GM18519 (cell line): Measurements from ENCODE around the gene IL17RB.

ENCODE experiments used
- ATAC-seq: cut with Tn5 transposase; IDR thresholded peaks from one replicate; pipeline ENCODE4 v1.9.1; 2021; ENCODE audit warnings: mild to moderate bottlenecking, moderate library complexity; ENCODE audit not compliant: unreplicated experiment, low FRiP score

Gene IL17RB

DNA sequence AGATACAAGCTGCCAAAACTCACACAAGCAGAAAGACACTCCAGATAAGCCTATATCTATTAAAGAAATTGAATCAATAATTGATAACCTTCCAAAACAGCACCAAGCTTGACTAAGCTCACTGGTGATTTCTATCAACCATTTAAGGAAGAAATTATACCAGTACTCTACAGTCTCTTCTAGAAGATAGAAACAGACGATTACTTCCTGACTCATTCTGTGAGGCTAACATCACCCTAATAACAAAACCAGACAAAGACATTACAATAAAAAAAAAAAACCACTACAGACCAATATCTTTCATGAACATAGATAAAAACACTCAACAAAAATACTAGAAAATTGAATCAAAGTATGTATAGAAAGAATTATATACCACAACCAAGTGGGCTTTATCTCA lies 20.3 kb upstream of the IL17RB start:
- ATAC-seq = no peak

DNA sequence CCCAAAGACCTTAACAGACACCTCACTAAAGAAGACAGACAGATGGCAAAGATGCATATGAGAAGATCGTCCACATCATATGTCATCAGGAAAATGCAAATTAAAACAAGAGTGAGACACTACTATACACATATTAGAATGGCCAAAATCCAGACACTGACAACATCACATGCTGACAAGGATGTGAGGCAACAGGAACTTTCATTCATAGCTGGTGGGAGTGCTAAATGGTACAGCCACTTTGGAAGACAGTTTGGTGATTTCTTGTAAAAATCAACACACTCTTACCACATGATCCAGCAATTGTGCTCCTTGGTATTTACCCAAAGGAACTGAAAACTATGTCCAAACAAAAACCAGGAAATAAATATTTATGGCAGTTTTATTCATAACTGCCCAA lies 17.8 kb upstream of the IL17RB start:
- no peak for ATAC-seq

DNA sequence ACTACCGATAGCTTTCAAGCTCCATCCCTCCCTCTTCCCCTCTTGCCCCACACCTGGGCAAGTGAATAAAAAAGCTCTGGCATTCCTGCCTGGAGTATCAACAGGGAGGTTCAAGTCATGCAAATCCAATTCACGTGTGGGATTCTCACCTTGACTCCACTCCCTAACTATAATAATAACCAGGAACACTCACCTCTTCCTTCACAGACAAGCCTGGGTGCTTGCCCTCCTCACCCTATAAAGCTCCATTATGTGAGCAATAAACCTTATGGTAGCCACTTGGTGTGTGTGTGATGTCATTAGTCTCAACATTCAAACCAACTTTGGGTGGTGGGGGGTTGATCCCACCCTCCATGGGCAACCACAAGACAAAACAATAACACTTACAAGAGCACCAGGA lies 16.8 kb upstream of the IL17RB start:
- no peak for ATAC-seq

- no peak for ATAC-seq
Measured at GRCh38 chr3:53830944-53831343, 15.4 kb upstream of the IL17RB start.

- ATAC-seq = no peak
Measured at GRCh38 chr3:53833053-53833645, 13.2 kb upstream of the IL17RB start.

- no peak for ATAC-seq
Measured at GRCh38 chr3:53833700-53834099, 12.7 kb upstream of the IL17RB start.

GRCh38 chr3:53834429-53835095 lies 11.8 kb upstream of the IL17RB start:
- no peak for ATAC-seq

DNA sequence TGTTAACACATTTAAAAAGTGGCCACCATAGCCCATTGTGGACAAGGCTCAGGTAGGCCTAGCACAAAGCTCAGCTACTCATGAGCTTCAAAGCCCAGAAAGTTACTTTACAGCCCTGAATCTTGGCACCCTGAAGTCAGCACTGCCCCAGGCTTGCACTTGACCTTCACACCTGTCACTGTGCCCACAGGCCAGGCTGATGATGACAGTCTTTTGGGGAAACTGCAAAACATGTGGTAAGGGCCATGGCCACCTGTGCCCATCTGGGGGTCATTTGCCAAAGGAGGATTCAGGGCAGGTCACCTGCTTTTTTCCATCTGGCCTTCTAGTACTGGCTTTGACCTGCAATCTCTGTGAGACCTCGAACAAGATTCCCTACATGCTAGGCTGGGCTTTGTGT lies 11.1 kb upstream of the IL17RB start:
- no peak for ATAC-seq

DNA sequence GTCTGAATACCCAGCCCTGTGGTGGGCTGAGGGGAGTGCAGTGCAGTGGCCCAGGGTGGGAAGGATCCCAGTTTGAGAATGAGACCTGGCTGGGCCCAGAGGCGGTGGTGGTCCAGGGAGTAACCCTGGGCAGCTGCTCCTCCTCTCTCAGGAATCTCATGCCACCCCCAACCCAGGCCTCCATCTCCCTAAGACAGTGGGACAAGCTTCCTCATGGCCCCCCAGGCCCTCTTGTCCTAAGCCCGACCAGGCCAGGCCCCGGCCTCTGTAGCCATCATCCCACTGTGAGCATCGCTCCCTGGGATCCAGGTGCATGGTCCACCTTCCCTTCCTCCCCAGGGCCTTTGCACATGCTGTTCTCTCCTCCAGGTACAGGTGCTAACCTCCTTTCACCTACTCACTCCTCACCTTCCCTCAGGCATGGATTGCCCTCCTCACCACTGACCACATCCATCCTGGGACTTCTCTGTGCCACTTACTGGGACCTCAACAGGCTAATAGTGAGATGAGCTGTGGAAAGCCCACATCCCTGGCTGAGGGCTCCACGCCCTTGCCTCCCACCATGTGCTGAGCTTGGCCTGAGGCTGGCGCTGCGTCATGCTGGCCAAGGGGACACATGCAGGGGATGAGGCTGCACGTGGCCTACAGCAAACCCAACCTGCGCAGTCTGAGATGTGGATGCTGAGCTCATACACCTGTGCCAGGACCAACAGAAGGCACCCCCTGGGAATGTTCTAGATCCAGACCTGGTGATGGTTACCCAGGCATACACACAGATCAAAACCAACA lies 10.1 kb upstream of the IL17RB start:
- no peak for ATAC-seq

DNA sequence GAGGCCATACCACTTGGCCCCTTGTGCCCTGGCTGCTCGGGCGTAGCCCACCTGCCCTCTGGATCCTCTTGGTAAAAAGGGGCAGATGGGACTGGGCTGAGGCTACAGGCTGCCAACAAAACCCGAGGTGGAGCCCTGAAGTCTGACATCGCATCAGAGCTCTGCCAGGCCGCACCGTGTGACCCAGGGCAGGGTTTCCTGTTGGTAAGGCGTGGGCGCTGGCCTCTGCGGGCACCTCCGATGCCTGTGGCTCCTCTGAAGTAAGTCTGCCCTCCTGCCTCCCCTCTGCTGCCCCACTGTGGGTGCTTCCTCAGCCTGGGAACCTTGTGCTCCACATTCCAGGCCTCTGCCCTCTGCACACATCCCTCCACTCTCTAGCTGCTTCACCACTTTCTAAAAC lies 9.0 kb upstream of the IL17RB start:
- ATAC-seq = no peak

DNA sequence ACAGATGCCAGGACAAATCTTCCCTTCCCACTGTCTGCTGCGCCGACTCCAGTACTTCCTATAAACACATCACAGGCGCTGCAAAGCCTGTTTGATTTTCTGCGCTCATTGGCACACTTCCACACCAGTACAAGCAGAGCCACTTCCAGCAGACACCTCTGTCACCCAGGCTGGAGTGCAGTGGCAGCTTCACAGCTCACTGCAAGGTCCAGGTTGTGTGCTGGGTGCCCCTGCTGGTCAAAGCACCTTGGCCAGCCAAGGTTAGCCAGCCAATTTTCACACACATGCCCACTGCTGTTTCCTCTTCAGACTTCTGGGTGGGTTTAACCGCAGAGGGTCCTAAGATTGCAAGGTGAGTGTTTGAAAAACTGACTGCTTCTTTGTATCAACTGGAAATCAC lies 5.1 kb upstream of the IL17RB start:
- ATAC-seq = no peak

DNA sequence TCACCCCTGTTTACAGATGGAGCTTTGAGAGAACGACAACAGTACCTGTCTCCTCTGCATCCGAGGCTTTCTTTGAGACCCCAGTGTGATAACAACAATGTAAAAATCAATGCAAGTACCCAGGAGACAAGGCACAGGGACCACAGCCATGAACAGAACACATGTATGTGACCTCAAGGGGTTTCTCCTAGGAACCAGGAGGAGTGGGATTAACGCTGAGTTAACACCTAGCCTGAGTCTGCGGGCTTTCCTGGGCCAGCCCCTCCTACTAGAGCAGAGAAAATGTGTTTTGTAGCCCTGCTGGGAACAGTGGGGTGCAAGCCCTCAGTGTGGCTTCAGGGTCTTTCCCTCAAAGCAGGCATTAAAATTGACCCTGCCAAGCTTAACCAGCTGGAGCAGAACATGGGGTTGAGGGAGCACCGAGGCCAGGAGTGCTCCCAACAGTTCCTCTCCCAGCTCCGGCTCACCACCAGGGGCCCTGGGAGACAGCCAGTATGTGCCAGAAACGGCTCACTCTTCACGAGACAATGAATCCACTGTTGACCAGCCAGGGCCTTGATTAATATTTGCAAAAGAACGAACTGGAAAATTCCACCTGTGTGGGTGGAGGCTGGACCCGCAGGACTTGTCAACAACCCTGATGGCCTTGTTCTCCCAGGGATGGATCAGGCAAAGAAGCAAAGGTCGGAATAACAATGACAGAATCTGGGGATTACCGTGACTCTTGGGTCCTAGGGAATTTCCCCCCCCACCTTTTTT lies 3.8 kb upstream of the IL17RB start:
- no peak for ATAC-seq

- no peak for ATAC-seq
Measured at GRCh38 chr3:53843195-53844177, 2.9 kb upstream of the IL17RB start.

- no peak for ATAC-seq
Measured at GRCh38 chr3:53844262-53845102, 1.9 kb upstream of the IL17RB start.

DNA sequence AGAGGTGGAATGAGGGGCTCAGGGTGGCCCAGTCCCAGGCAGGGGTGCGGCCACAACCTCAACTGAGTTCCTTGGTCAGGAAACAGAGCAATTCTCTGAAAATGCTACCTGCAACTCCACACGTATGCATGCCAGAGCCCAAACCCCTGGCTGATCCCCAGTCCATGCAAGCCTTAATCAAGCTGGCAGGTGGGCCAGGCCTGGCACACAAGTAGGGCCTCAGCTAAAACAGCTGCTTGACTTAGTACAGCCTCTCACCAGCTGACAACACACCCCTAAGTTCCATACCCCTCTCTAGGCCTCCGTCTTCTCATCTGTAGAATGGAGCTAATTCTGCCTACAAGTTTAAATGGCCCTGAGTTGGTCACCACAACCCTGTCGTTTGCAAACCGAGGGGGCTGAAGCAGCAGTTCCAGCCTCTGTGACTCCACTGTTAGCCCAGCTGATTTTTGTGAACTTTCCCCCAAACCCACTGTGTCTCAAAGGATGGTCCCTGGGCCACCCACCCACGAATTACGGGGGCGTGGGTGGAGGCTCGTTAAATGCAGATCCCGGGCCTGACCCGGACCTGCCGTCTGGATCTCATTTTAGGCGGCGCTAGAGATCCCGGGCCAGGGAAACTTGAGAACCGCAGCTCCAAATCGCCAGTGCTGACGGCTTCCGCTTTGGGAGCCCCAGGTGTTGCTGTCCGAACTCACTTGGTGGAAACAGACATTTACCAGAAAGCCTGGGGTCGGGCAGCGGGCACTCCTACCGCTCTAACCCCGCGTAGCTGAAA lies 1.1 kb upstream of the IL17RB start:
- ATAC-seq = no peak

DNA sequence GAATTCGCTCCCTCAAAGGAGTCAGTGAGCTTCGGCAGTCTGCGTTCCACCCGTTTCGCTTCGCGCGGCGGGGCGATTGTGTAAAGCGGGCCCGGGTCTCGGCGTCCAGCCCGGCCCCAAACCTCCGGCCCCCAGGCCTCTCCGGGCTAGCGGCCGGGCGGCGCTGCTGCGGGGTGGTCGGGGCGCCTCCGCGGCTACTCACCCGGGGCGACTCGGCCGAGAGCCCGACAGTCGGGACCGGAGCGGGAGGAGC lies 561 bp upstream of the IL17RB start:
- no peak for ATAC-seq

- ATAC-seq = no peak
Measured at GRCh38 chr3:53846851-53847155, 435 bp downstream of the IL17RB start.

- ATAC-seq = no peak
Measured at GRCh38 chr3:53849916-53850315, 3.5 kb downstream of the IL17RB start.

GRCh38 chr3:53850895-53851294 lies 4.5 kb downstream of the IL17RB start:
- no peak for ATAC-seq
